Ascending aorta (tissue), 2 donors: ENCODE measurements around the gene IL13RA2. TPM values are rescaled to one million over a fixed set of nuclear protein-coding genes. Genes with fewer than 3 reads are reported as not detected.
A peak's percentile ranks its signal among the peaks of the same experiment; 100 is the strongest.

Experiments
- DNase-seq, 2 donors: peaks; one replicate each; pipeline ENCODE4 v3.0.0-alpha.2; 2019; ENCODE audit warnings: low spot score in 2 of 2
- H3K27ac ChIP-seq, 2 donors: fragments of 200-600 bp; sonication (generic); one replicate each; pipeline ENCODE4 v1.5.1; 2016 to 2017; ENCODE audit warnings: mild to moderate bottlenecking in 1 of 2
- H3K27me3 ChIP-seq: fragments of 200-600 bp; sonication (generic); one replicate; pipeline ENCODE4 v1.5.1; 2017
- H3K36me3 ChIP-seq, 2 donors: fragments of 200-600 bp; sonication (generic); one replicate each; pipeline ENCODE4 v1.5.1; 2016
- H3K4me1 ChIP-seq, 2 donors: fragments of 200-600 bp; sonication (generic); one replicate each; pipeline ENCODE4 v1.5.1; 2016 to 2017; ENCODE audit warnings: mild to moderate bottlenecking in 1 of 2
- H3K4me3 ChIP-seq, 2 donors: fragments of 200-600 bp; sonication (generic); one replicate each; pipeline ENCODE4 v1.5.1; 2016 to 2017; ENCODE audit warnings: mild to moderate bottlenecking in 1 of 2
- H3K9me3 ChIP-seq, 2 donors: fragments of 200-600 bp; sonication (generic); one replicate each; pipeline ENCODE4 v1.5.1; 2016
- intact Hi-C: fragments of 100-400 bp; cut with DNase I; formaldehyde crosslinking; loops from one replicate; pipeline ENCODE4 v1.15.1; 2023
- total RNA-seq: library from RNA; depleted of rRNA; stranded (reverse); fragments of >200 nt; gene quantifications from one replicate; pipeline ENCODE4 v1.1.0, GENCODE V29; 2016
- TF ChIP-seq, protein P1 (sequence below), 3 experiments: fragments of 200-600 bp in 2 of 3; fragments of 450-650 bp in 1 of 3; sonication (generic) in 2 of 3; IDR thresholded peaks; one replicate each; pipeline ENCODE4 v1.5.1; 2016 to 2019; ENCODE audit warnings: antibody characterized with exemption in 3 of 3, mild to moderate bottlenecking in 1 of 3, moderate library complexity in 1 of 3

Gene IL13RA2
- total RNA-seq, 1 donor from 2014 or later: 2.6 TPM

DNA sequence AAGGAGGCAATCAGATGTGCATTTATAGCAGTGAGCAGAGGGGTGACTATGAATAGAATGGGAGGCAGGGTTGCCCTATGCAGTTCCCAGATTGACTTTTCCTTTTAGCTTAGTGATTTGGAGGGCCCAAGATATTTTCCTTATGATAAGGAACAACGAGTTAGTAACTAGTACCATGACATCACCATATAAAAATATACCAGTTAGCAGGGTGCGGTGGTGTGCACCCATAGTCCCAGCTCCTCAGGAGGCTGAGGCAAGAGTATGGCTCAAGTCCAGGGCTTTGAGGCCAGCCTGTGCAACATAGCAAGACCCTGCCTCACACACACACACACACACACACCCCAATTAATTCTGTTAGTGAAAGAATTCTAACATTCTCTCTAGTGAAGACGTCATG is 53.0 kb downstream of the IL13RA2 start:
- H3K27me3 ChIP-seq: no peaks in the 10 kb centered on the region
- TF ChIP-seq, protein P1, sequence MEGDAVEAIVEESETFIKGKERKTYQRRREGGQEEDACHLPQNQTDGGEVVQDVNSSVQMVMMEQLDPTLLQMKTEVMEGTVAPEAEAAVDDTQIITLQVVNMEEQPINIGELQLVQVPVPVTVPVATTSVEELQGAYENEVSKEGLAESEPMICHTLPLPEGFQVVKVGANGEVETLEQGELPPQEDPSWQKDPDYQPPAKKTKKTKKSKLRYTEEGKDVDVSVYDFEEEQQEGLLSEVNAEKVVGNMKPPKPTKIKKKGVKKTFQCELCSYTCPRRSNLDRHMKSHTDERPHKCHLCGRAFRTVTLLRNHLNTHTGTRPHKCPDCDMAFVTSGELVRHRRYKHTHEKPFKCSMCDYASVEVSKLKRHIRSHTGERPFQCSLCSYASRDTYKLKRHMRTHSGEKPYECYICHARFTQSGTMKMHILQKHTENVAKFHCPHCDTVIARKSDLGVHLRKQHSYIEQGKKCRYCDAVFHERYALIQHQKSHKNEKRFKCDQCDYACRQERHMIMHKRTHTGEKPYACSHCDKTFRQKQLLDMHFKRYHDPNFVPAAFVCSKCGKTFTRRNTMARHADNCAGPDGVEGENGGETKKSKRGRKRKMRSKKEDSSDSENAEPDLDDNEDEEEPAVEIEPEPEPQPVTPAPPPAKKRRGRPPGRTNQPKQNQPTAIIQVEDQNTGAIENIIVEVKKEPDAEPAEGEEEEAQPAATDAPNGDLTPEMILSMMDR (IDR thresholded peaks at IDR 0.05): no peak
- H3K4me3 ChIP-seq: no peak overlapping the region
- no peaks in the 10 kb centered on the region for H3K9me3 ChIP-seq
- H3K36me3 ChIP-seq: no peaks in the 10 kb centered on the region
- intact Hi-C loops: loop anchor here (5.0 to 10.0 kb wide), 2 partner anchors 180 to 352 kb away; no protein-coding TSS in a partner anchor
- H3K27ac ChIP-seq: peak overlapping the region; percentile 8 to 15
- H3K4me1 ChIP-seq: peaks cover 0 to 4% of the 10 kb centered on the region in 2 donors
- peak in 1 of 2 donors; percentile 69 for DNase-seq

DNA sequence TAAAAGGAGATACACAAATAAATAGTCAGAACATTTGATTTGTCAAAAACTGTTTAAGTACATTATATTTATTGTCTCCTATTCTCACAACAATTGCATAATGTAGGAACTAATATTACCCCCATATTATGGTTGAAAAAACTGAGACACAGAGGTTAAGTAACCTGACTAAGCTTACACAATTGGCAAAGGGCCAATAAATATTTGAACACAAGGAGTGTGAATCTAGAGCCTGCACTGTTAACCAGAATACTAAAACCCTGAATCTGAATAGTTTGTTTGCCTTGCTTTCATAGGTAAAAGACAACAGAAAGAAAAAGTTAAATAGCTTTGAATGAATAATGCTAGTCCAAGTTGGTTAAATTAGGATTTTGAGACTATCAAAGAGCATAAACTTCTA is 55.2 kb downstream of the IL13RA2 start:
- no peak overlapping the region for H3K27ac ChIP-seq
- no peaks in the 10 kb centered on the region for H3K27me3 ChIP-seq
- H3K4me1 ChIP-seq: peaks cover 0 to 4% of the 10 kb centered on the region in 2 donors
- no peak overlapping the region for H3K4me3 ChIP-seq
- TF ChIP-seq, protein P1 (IDR thresholded peaks at IDR 0.05): no peak
- no peaks in the 10 kb centered on the region for H3K9me3 ChIP-seq
- intact Hi-C loops: loop anchor here (5.0 to 10.0 kb wide), 2 partner anchors 183 to 350 kb away; no protein-coding TSS in a partner anchor
- DNase-seq: no peak
- H3K36me3 ChIP-seq: no peaks in the 10 kb centered on the region

DNA sequence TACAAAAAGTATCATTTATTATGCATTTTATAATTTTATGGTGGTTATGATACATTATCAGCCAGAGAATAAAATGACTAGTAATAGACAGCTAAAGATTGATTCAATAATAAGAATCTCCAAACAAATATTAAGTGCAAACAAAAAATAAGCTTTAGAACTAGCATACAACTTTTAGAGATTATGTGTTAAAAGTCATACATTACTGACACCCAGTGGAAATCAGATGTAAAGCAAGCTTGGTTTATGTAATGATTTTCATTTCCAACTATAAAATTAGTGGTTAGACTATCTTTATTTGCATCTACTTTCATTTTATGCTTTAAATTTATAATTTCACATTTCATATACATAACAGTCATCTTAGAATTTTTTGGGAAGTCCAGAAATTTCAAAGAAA is 57.7 kb downstream of the IL13RA2 start:
- TF ChIP-seq, protein P1 (IDR thresholded peaks at IDR 0.05): peak; percentile 30 to 57 (median 30)
- no peak overlapping the region for H3K27ac ChIP-seq
- peaks cover 0 to 4% of the 10 kb centered on the region in 2 donors for H3K4me1 ChIP-seq
- no peaks in the 10 kb centered on the region for H3K27me3 ChIP-seq
- DNase-seq: no peak
- no peaks in the 10 kb centered on the region for H3K9me3 ChIP-seq
- no peaks in the 10 kb centered on the region for H3K36me3 ChIP-seq
- intact Hi-C loops: loop anchor here (1.0 to 10.0 kb wide), 3 partner anchors 185 to 347 kb away; no protein-coding TSS in a partner anchor
- no peak overlapping the region for H3K4me3 ChIP-seq

Other genes with a start within 250 kb of the IL13RA2 start
- gene RBMXL3, start 171.8 kb upstream of the IL13RA2 start, total RNA-seq: not detected
- gene LRCH2, start 216.5 kb upstream of the IL13RA2 start, total RNA-seq: 5.2 TPM